ENCODE results near the gene SMYD2.

DNA sequence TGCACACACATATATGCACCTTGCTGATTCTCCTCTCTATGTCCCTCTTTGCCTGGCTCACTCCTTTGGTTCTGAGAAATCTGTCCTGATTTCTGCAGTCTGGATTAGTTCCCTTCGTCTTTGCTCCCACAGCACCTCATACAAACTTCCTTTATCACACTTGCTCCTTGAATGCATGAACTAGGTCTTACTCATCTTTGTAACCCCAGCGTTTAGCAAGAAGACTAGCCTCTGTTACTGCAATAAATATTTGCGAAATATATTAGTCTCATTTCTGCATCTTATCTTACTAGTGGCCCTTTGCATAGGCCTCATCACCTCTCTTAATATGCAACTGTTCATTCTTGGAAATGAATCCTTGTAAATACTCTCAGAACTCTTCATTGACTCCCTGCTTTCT, 11.4 kb downstream of the SMYD2 start:
- no peak for TF ChIP-seq GATA2 (IDR thresholded peaks at IDR 0.05; ENCODE audit: low read depth, low read length)
- TF ChIP-seq GATA3 (IDR thresholded peaks at IDR 0.05; ENCODE audit: low read depth, low read length), result no peak
